HL-60 (cell line): ENCODE results near the gene PAPPA.

Experiments used
- DNase-seq, 2 experiments: peaks; one replicate each; pipeline ENCODE4 v3.0.0-alpha.2; 2010 to 2020; ENCODE audit warnings: low read depth in 1 of 2, low spot score in 1 of 2
- H3K27ac ChIP-seq: fragments of 250-450 bp; sonication (Bioruptor Pico); replicated peaks from 2 replicates; pipeline ENCODE4 v1.5.1; 2020; ENCODE audit warnings: mild to moderate bottlenecking, moderate library complexity
- H3K27me3 ChIP-seq: fragments of 250-450 bp; sonication (Bioruptor Pico); 2 replicates; pipeline ENCODE4 v1.5.1; 2021; ENCODE audit warnings: mild to moderate bottlenecking, moderate library complexity; ENCODE audit not compliant: insufficient read depth, poor library complexity, severe bottlenecking
- H3K4me3 ChIP-seq: replicated peaks from 2 replicates; pipeline ENCODE4 v1.5.1; 2011; ENCODE audit warnings: mild to moderate bottlenecking, control low read depth, low read length; ENCODE audit not compliant: insufficient read depth
- CTCF ChIP-seq: IDR thresholded peaks from one replicate; pipeline ENCODE4 v1.5.1; 2011; ENCODE audit warnings: low read length, control low read depth, inconsistent platforms; ENCODE audit not compliant: insufficient read depth
- GABPA ChIP-seq: IDR thresholded peaks from 2 replicates; pipeline ENCODE4 v1.6.1; 2012; ENCODE audit warnings: low read depth
- POLR2AphosphoS5 ChIP-seq: IDR thresholded peaks from 2 replicates; pipeline ENCODE4 v1.6.1; 2012; ENCODE audit warnings: low read depth
- REST ChIP-seq: IDR thresholded peaks from 2 replicates; pipeline ENCODE4 v1.6.1; 2012; ENCODE audit warnings: low read depth; ENCODE audit not compliant: insufficient replicate concordance
- SPI1 ChIP-seq: IDR thresholded peaks from 2 replicates; pipeline ENCODE4 v1.6.1; 2012; ENCODE audit warnings: low read depth, mild to moderate bottlenecking, borderline replicate concordance

Gene PAPPA

GRCh38 chr9:116434314-116434713, 280.7 kb downstream of the PAPPA start:
- Histone ChIP-seq H3K4me3 (no peak overlapping the region), H3K27ac (no peak overlapping the region), H3K27me3 (no peaks in the 10 kb centered on the region)
- TF ChIP-seq CTCF, result no peak
- DNase-seq, result no peak

DNA sequence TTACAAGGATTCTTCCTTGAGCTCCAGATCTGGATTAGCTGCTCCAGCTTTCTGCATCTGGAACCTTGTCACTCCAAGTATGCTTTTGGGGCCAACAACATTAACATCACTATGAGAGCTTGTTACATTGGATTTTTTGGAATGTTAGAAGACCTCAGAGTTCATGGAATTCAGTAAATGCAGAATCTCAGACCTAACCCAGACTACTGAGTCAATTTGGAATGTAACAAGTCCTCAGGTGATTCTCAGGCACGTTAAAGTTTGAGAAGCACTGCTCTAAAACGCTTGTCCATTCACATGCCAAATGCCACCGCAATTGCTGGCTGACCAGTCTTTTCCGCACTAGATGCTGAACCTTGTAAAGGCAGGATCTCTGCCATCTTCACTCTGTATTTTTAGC, 282.1 kb downstream of the PAPPA start:
- DNase-seq, result no peak
- H3K27ac ChIP-seq, result no peak overlapping the region
- H3K27me3 ChIP-seq, result no peaks in the 10 kb centered on the region
- TF ChIP-seq CTCF, result no peak
- H3K4me3 ChIP-seq, result no peak overlapping the region

DNA sequence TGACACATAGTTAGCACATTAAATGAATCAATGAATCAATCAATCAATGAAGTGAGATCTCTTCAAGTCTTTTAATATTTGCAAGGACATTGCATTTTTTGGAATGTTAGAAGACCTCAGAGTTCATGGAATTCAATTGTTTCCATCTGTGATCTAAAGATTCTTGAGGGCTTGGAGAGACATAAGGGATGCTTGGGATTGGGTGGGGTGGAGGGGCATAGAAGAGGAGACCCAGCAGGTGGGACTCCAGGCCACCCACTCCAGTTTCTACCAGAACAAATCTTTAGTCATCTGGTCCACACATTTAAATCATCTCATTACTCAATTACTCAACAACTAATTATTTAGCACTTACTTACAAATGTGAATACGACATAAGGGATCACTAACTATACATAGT, 282.5 kb downstream of the PAPPA start:
- H3K27ac ChIP-seq, result no peak overlapping the region
- no peak for DNase-seq
- H3K4me3 ChIP-seq, result no peak overlapping the region
- no peaks in the 10 kb centered on the region for H3K27me3 ChIP-seq
- TF ChIP-seq GABPA, result no peak
- TF ChIP-seq POLR2AphosphoS5, result no peak
- no peak for TF ChIP-seq CTCF
- no peak for TF ChIP-seq REST
- no peak for TF ChIP-seq SPI1

- H3K27me3 ChIP-seq, result no peaks in the 10 kb centered on the region
- no peak for DNase-seq
- TF ChIP-seq SPI1 (no peak), CTCF (no peak), REST (no peak), POLR2AphosphoS5 (no peak), GABPA (no peak)
- H3K27ac ChIP-seq, result no peak overlapping the region
- H3K4me3 ChIP-seq, result no peak overlapping the region
Observed at GRCh38 chr9:116437411-116438370, 284.1 kb downstream of the PAPPA start.
